ENCODE data around the gene EMC1.
A peak's percentile ranks its signal among the peaks of the same experiment; 100 is the strongest.
"Not testable (repeated sequence)": the region's sequence is repeated elsewhere in the genome, so short reads cannot be mapped to it uniquely, and the experiment has no call there.

EMC1 gene

GRCh38 chr1:19260211-19261138 lies 9.2 kb upstream of the EMC1 start:
- no peak for DNase-seq (ENCODE audit: low spot score)

- no peak for DNase-seq (ENCODE audit: low spot score)
Observed at GRCh38 chr1:19258353-19258752, 7.0 kb upstream of the EMC1 start.

- no peak for DNase-seq (ENCODE audit: low spot score)
Observed at GRCh38 chr1:19257178-19257914, 6.0 kb upstream of the EMC1 start.

- DNase-seq (ENCODE audit: low spot score) = not testable (repeated sequence)
Observed at GRCh38 chr1:19256301-19256700, 5.0 kb upstream of the EMC1 start.

- no peak for DNase-seq (ENCODE audit: low spot score)
Observed at GRCh38 chr1:19255288-19255687, 4.0 kb upstream of the EMC1 start.

GRCh38 chr1:19254416-19254815 lies 3.1 kb upstream of the EMC1 start:
- peak; percentile 12 for DNase-seq (ENCODE audit: low spot score)

GRCh38 chr1:19250629-19251304 lies 557 bp downstream of the EMC1 start:
- no peak for DNase-seq (ENCODE audit: low spot score)

- peak; percentile 44 for DNase-seq (ENCODE audit: low spot score)
Observed at GRCh38 chr1:19240673-19241538, 10.4 kb downstream of the EMC1 start.

- no peak for DNase-seq (ENCODE audit: low spot score)
Observed at GRCh38 chr1:19239876-19240275, 11.4 kb downstream of the EMC1 start.

GRCh38 chr1:19234224-19234623 lies 17.1 kb downstream of the EMC1 start:
- no peak for DNase-seq (ENCODE audit: low spot score)

GRCh38 chr1:19232524-19232846 lies 18.8 kb downstream of the EMC1 start:
- no peak for DNase-seq (ENCODE audit: low spot score)

GRCh38 chr1:19231736-19232523 lies 19.4 kb downstream of the EMC1 start:
- peak; percentile 23 for DNase-seq (ENCODE audit: low spot score)

GRCh38 chr1:19229828-19230325 lies 21.4 kb downstream of the EMC1 start:
- DNase-seq (ENCODE audit: low spot score) = no peak

- DNase-seq (ENCODE audit: low spot score) = no peak
Observed at GRCh38 chr1:19229229-19229628, 22.1 kb downstream of the EMC1 start.

- no peak for DNase-seq (ENCODE audit: low spot score)
Observed at GRCh38 chr1:19222979-19223824, 28.1 kb downstream of the EMC1 start.

- DNase-seq (ENCODE audit: low spot score) = no peak
Observed at GRCh38 chr1:19222573-19222972, 28.8 kb downstream of the EMC1 start.

GRCh38 chr1:19220991-19221390 lies 30.3 kb downstream of the EMC1 start:
- no peak for DNase-seq (ENCODE audit: low spot score)

- DNase-seq (ENCODE audit: low spot score) = no peak
Observed at GRCh38 chr1:19220080-19220846, 31.1 kb downstream of the EMC1 start.

- no peak for DNase-seq (ENCODE audit: low spot score)
Observed at GRCh38 chr1:19219451-19219850, 31.9 kb downstream of the EMC1 start.

Measured in putamen (tissue), 1 donor.